Fibroblast of lung (primary cell): ENCODE data around the gene PRKCA. TPM values are rescaled to one million over a fixed set of nuclear protein-coding genes. Genes with fewer than 3 reads are reported as not detected.
A peak's percentile ranks its signal among the peaks of the same experiment; 100 is the strongest.

Experiments used
- DNase-seq, 2 donors: peaks; one replicate each; pipeline versions ENCODE4 v3.0.0 to v3.0.0-alpha.2; 2010; ENCODE audit warnings: low read depth in 2 of 2
- H2AFZ ChIP-seq: 2 replicates; pipeline ENCODE4 v1.5.1; 2012; ENCODE audit warnings: low read length, control low read depth, inconsistent platforms
- H3K27ac ChIP-seq: 2 replicates; pipeline ENCODE4 v1.5.1; 2011; ENCODE audit warnings: low read length, control low read depth; ENCODE audit not compliant: insufficient read depth
- H3K27me3 ChIP-seq: 2 replicates; pipeline ENCODE4 v1.5.1; 2011; ENCODE audit warnings: mild to moderate bottlenecking, low read length; ENCODE audit not compliant: control insufficient read depth, insufficient read depth
- H3K36me3 ChIP-seq: 2 replicates; pipeline ENCODE4 v1.5.1; 2011; ENCODE audit warnings: low read length; ENCODE audit not compliant: control insufficient read depth, insufficient read depth
- H3K4me1 ChIP-seq: 2 replicates; pipeline ENCODE4 v1.5.1; 2011; ENCODE audit warnings: low read length; ENCODE audit not compliant: control insufficient read depth, insufficient read depth; ENCODE audit errors: extremely low read depth
- H3K4me2 ChIP-seq: 2 replicates; pipeline ENCODE4 v1.5.1; 2011; ENCODE audit warnings: low read length, control low read depth; ENCODE audit not compliant: insufficient read depth; ENCODE audit errors: extremely low read depth
- H3K4me3 ChIP-seq, 4 experiments: fragments of 200-600 bp in 1 of 4; sonication (generic) in 1 of 4; replicated peaks in 1 of 4; 2 replicates each; pipeline ENCODE4 v1.5.1; 2011 to 2016; ENCODE audit warnings: low read length in 4 of 4, low read depth in 3 of 4, mild to moderate bottlenecking in 3 of 4, control low read depth in 2 of 4, inconsistent platforms in 1 of 4, mixed read lengths in 1 of 4; ENCODE audit not compliant: insufficient read depth in 1 of 4; ENCODE audit errors: control extremely low read depth in 1 of 4
- H3K79me2 ChIP-seq: 2 replicates; pipeline ENCODE4 v1.5.1; 2012; ENCODE audit warnings: mild to moderate bottlenecking, low read length, inconsistent platforms; ENCODE audit not compliant: control insufficient read depth, insufficient read depth
- H3K9ac ChIP-seq: 2 replicates; pipeline ENCODE4 v1.5.1; 2011; ENCODE audit warnings: mild to moderate bottlenecking, low read length, control low read depth; ENCODE audit not compliant: insufficient read depth
- H3K9me3 ChIP-seq: 2 replicates; pipeline ENCODE4 v1.5.1; 2012; ENCODE audit warnings: low read depth, low read length; ENCODE audit not compliant: control insufficient read depth, insufficient read depth
- H4K20me1 ChIP-seq: 2 replicates; pipeline ENCODE4 v1.5.1; 2011; ENCODE audit warnings: low read length; ENCODE audit not compliant: control insufficient read depth, insufficient read depth; ENCODE audit errors: extremely low read depth
- CTCF ChIP-seq, 2 donors: IDR thresholded peaks in 1 of 2; conservative IDR thresholded peaks in 1 of 2; 1 replicate in 1 of 2; 2 replicates in 1 of 2; pipeline ENCODE4 v1.5.1; 2011 to 2012; ENCODE audit warnings: low read length in 2 of 2, control low read depth in 1 of 2, inconsistent platforms in 1 of 2, low read depth in 1 of 2, mild to moderate bottlenecking in 1 of 2
- EZH2 ChIP-seq: IDR thresholded peaks from 2 replicates; pipeline ENCODE4 v1.5.1; 2012; ENCODE audit warnings: low read length, control low read depth, mild to moderate bottlenecking; ENCODE audit errors: missing control alignments
- polyA plus RNA-seq, 2 donors: library from polyadenylated mRNA; depleted of rRNA in 1 of 2; stranded (reverse) in 1 of 2; unstranded in 1 of 2; fragments of >200 nt; gene quantifications; 2 replicates each; pipeline ENCODE4 v1.2.1, GENCODE V29; 2011 to 2012; ENCODE audit warnings: missing spikeins in 1 of 2
- total RNA-seq: library from RNA; depleted of rRNA; stranded (reverse); fragments of >200 nt; gene quantifications from 2 replicates; pipeline ENCODE4 v1.2.1, GENCODE V29; 2014

Gene PRKCA
- total and polyA plus RNA-seq, 2 donors (not counting 1 experiment from before 2014, with no cell fraction given), result 34.0 to 74.2 TPM

- Histone ChIP-seq H3K79me2 (peaks cover 46% of the 10 kb centered on the region), H3K27ac (no peak overlapping the region)
- no peak for DNase-seq
Measured at GRCh38 chr17:66496306-66496705, 193.9 kb downstream of the PRKCA start.

GRCh38 chr17:66498580-66498979 is 196.2 kb downstream of the PRKCA start:
- Histone ChIP-seq H3K4me2 (no peak overlapping the region), H3K36me3 (no peaks in the 10 kb centered on the region), H2AFZ (no peak overlapping the region), H3K27ac (no peak overlapping the region), H3K27me3 (no peaks in the 10 kb centered on the region), H3K4me1 (peaks cover 10% of the 10 kb centered on the region), H3K9me3 (no peaks in the 10 kb centered on the region), H3K4me3 (no peak overlapping the region), H4K20me1 (no peaks in the 10 kb centered on the region), H3K79me2 (peaks cover 49% of the 10 kb centered on the region), H3K9ac (no peak overlapping the region)
- no peak for DNase-seq
- TF ChIP-seq EZH2, result no peak
- TF ChIP-seq CTCF (conservative IDR thresholded peaks at IDR 0.05 in 1 of 2, IDR thresholded peaks at IDR 0.05 in 1 of 2; ENCODE audit: low read depth in 1 of 2, low read length in 2 of 2), result no peak

More at GRCh38 chr17:66496306-66496705, 193.9 kb downstream of the PRKCA start:
- Histone ChIP-seq H3K9me3 (no peaks in the 10 kb centered on the region), H2AFZ (no peak overlapping the region), H3K27me3 (no peaks in the 10 kb centered on the region), H3K4me1 (peaks cover 18% of the 10 kb centered on the region), H3K4me2 (no peak overlapping the region), H3K9ac (no peak overlapping the region), H3K4me3 (no peak overlapping the region), H4K20me1 (no peaks in the 10 kb centered on the region), H3K36me3 (no peaks in the 10 kb centered on the region)
- no peak for TF ChIP-seq EZH2
- no peak for TF ChIP-seq CTCF (conservative IDR thresholded peaks at IDR 0.05 in 1 of 2, IDR thresholded peaks at IDR 0.05 in 1 of 2; ENCODE audit: low read depth in 1 of 2, low read length in 2 of 2)

- peak; percentile 72 to 81 for DNase-seq
- Histone ChIP-seq H2AFZ (no peak overlapping the region), H4K20me1 (no peaks in the 10 kb centered on the region), H3K27ac (peak overlapping the region; percentile 79), H3K9me3 (no peaks in the 10 kb centered on the region), H3K4me2 (no peak overlapping the region), H3K9ac (no peak overlapping the region), H3K79me2 (peaks cover 42% of the 10 kb centered on the region), H3K36me3 (no peaks in the 10 kb centered on the region), H3K4me1 (peaks cover 27% of the 10 kb centered on the region), H3K4me3 (no peak overlapping the region), H3K27me3 (no peaks in the 10 kb centered on the region)
- TF ChIP-seq CTCF (conservative IDR thresholded peaks at IDR 0.05 in 1 of 2, IDR thresholded peaks at IDR 0.05 in 1 of 2; ENCODE audit: low read depth in 1 of 2, low read length in 2 of 2), result no peak
- TF ChIP-seq EZH2, result no peak
Measured at GRCh38 chr17:66506641-66507040, 204.2 kb downstream of the PRKCA start.
